ENCODE measurements around the gene CMKLR1. TPM values are rescaled to one million over a fixed set of nuclear protein-coding genes. Genes with fewer than 3 reads are reported as not detected.

The CMKLR1 gene
- total and polyA plus RNA-seq, 2 donors (not counting 3 experiments of a cell fraction or from before 2014, with no cell fraction given), result 0.61 TPM; not detected in 1

GRCh38 chr12:108345716-108346633 is 6.9 kb upstream of the CMKLR1 start:
- Histone ChIP-seq H3K79me2 (ENCODE audit: control insufficient read depth, insufficient read depth, low read length) (no peaks in the 10 kb centered on the region), H3K27ac (ENCODE audit: insufficient read depth, low read depth, low read length) (no peak overlapping the region), H2AFZ (ENCODE audit: low read depth, low read length) (no peak overlapping the region), H3K4me1 (ENCODE audit: control insufficient read depth, extremely low read depth, insufficient read depth, low read length) (no peaks in the 10 kb centered on the region), H3K9me3 (replicated peaks; ENCODE audit: control insufficient read depth, insufficient read depth, low read length) (no peaks in the 10 kb centered on the region), H3K27me3 (ENCODE audit: control insufficient read depth in 2 of 2, insufficient read depth in 2 of 2, low read length in 2 of 2) (peaks cover 2 to 3% of the 10 kb centered on the region in 2 experiments), H3K9ac (replicated peaks; ENCODE audit: extremely low read depth, insufficient read depth, low read length) (no peak overlapping the region), H3K9me1 (replicated peaks; ENCODE audit: control insufficient read depth, extremely low read depth, insufficient read depth, low read length) (no peaks in the 10 kb centered on the region), H3K36me3 (ENCODE audit: control insufficient read depth in 2 of 2, extremely low read depth in 1 of 2, insufficient read depth in 2 of 2, low read length in 2 of 2) (no peaks in the 10 kb centered on the region), H4K20me1 (replicated peaks; ENCODE audit: control insufficient read depth, extremely low read depth, insufficient read depth, low read length) (no peaks in the 10 kb centered on the region), H3K4me2 (ENCODE audit: insufficient read depth, low read length) (no peak overlapping the region), H3K4me3 (replicated peaks in 1 of 3; ENCODE audit: insufficient read depth in 1 of 3, low read depth in 1 of 3, low read length in 3 of 3) (no peak overlapping the region)
- POLR2A ChIA-PET, result no interaction called here
- BruUV-seq (replicated peaks), result no TSS peak
- TF ChIP-seq POLR2AphosphoS5 (IDR thresholded peaks at IDR 0.05; ENCODE audit: insufficient read depth, low read depth, low read length) (no peak), MYC (IDR thresholded peaks at IDR 0.05; ENCODE audit: low read depth, low read length) (no peak), POLR2A (IDR thresholded peaks at IDR 0.05; ENCODE audit: low read depth, low read length) (no peak), EZH2 (IDR thresholded peaks at IDR 0.05; ENCODE audit: borderline replicate concordance, low read depth, low read length, severe bottlenecking) (no peak), GATA2 (IDR thresholded peaks at IDR 0.05; ENCODE audit: insufficient read depth, insufficient read length, low read depth, low read length) (no peak), CTCF (IDR thresholded peaks at IDR 0.05; ENCODE audit: extremely low read depth in 1 of 2, insufficient read depth in 1 of 2, low read depth in 1 of 2, low read length in 2 of 2) (no peak), JUN (IDR thresholded peaks at IDR 0.05; ENCODE audit: borderline replicate concordance, insufficient read depth, insufficient read length, low read depth) (no peak), FOS (IDR thresholded peaks at IDR 0.05; ENCODE audit: borderline replicate concordance, insufficient read depth, low read length) (no peak)
- TF ChIP-seq, protein P1, sequence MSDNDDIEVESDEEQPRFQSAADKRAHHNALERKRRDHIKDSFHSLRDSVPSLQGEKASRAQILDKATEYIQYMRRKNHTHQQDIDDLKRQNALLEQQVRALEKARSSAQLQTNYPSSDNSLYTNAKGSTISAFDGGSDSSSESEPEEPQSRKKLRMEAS (IDR thresholded peaks at IDR 0.05; ENCODE audit: insufficient read depth, insufficient read length), result no peak
- intact Hi-C loops (cut with micrococcal nuclease) (no loop called here), dilution Hi-C loops (cut with MboI; ENCODE audit: extremely low pct_ligation_motif_present, low sequenced_read_pairs) (no loop called here)
- DNase-seq (ENCODE audit: low read depth, low spot score), result no peak
- CTCF ChIA-PET, result interaction anchor here (1.3 kb wide), 1 partner anchor 13 kb away, joined by 3 read pairs; no protein-coding TSS in a partner anchor
- FAIRE-seq, result no peak
